Loucy (cell line): ENCODE measurements around the gene GALR2.
"Not testable (repeated sequence)": the region's sequence is repeated elsewhere in the genome, so short reads cannot be mapped to it uniquely, and the experiment has no call there.

Source experiments
- H2AFZ ChIP-seq: fragments of 200-600 bp; sonication (generic); 2 replicates; pipeline ENCODE4 v1.6.0; 2016; ENCODE audit warnings: antibody characterized with exemption, mild to moderate bottlenecking, low read length, moderate library complexity
- H3F3A ChIP-seq: fragments of 200-600 bp; 2 replicates; pipeline ENCODE4 v1.6.0; 2016; ENCODE audit warnings: antibody characterized with exemption, low read depth, mild to moderate bottlenecking
- H3K27me3 ChIP-seq: fragments of 200-600 bp; sonication (generic); 2 replicates; pipeline ENCODE4 v1.6.1; 2014; ENCODE audit warnings: low read length, mild to moderate bottlenecking; ENCODE audit not compliant: insufficient read depth, poor library complexity, severe bottlenecking
- H3K36me3 ChIP-seq: fragments of 200-600 bp; sonication (generic); 2 replicates; pipeline ENCODE4 v1.6.1; 2016; ENCODE audit warnings: low read length; ENCODE audit not compliant: insufficient read depth
- H3K4me1 ChIP-seq: fragments of 200-600 bp; sonication (generic); 2 replicates; pipeline ENCODE4 v1.5.1; 2014; ENCODE audit warnings: low read length, mild to moderate bottlenecking; ENCODE audit not compliant: insufficient read depth, poor library complexity, severe bottlenecking
- H3K4me2 ChIP-seq: fragments of 200-600 bp; sonication (generic); 2 replicates; pipeline ENCODE4 v1.6.0; 2014; ENCODE audit warnings: antibody characterized with exemption, low read length, low read depth, mild to moderate bottlenecking; ENCODE audit not compliant: poor library complexity, severe bottlenecking
- H3K4me3 ChIP-seq: fragments of 200-600 bp; sonication (generic); 2 replicates; pipeline ENCODE4 v1.5.1; 2014; ENCODE audit warnings: low read length, mild to moderate bottlenecking, mixed read lengths; ENCODE audit not compliant: poor library complexity, severe bottlenecking
- H3K79me2 ChIP-seq: fragments of 200-600 bp; sonication (generic); 2 replicates; pipeline ENCODE4 v1.6.1; 2014; ENCODE audit warnings: low read length; ENCODE audit not compliant: insufficient read depth
- H3K9ac ChIP-seq: fragments of 200-600 bp; sonication (generic); 2 replicates; pipeline ENCODE4 v1.6.0; 2014; ENCODE audit warnings: mild to moderate bottlenecking, low read depth, low read length, moderate library complexity; ENCODE audit not compliant: poor library complexity, severe bottlenecking
- H3K9me2 ChIP-seq: fragments of 200-600 bp; sonication (generic); replicated peaks from 2 replicates; pipeline ENCODE4 v1.6.1; 2016; ENCODE audit warnings: low read depth, low read length, mixed read lengths
- H3K9me3 ChIP-seq: fragments of 200-600 bp; sonication (generic); 2 replicates; pipeline ENCODE4 v1.6.1; 2014; ENCODE audit warnings: mild to moderate bottlenecking, antibody characterized with exemption, low read length, low read depth; ENCODE audit not compliant: insufficient read depth
- H4K20me1 ChIP-seq: fragments of 200-600 bp; sonication (generic); 2 replicates; pipeline ENCODE4 v1.6.0; 2014; ENCODE audit warnings: antibody characterized with exemption, low read length, mild to moderate bottlenecking; ENCODE audit not compliant: insufficient read depth, poor library complexity, severe bottlenecking
- CTCF ChIP-seq: fragments of 200-600 bp; sonication (generic); conservative IDR thresholded peaks from 2 replicates; pipeline ENCODE4 v1.5.1; 2014; ENCODE audit warnings: mild to moderate bottlenecking, antibody characterized with exemption, low read length
- EZH2phosphoT487 ChIP-seq: fragments of 200-600 bp; IDR thresholded peaks from 2 replicates; pipeline ENCODE4 v1.6.1; 2018; ENCODE audit warnings: antibody characterized with exemption, mild to moderate bottlenecking, moderate library complexity, borderline replicate concordance

GALR2 gene

GRCh38 chr17:76076146-76076764 lies 1.7 kb downstream of the GALR2 start:
- Histone ChIP-seq H4K20me1 (peaks cover 4% of the 10 kb centered on the region), H3K9ac (no peak overlapping the region), H2AFZ (no peak overlapping the region), H3K4me3 (no peak overlapping the region), H3K27me3 (no peaks in the 10 kb centered on the region), H3K4me2 (no peak overlapping the region), H3K36me3 (no peaks in the 10 kb centered on the region), H3K9me3 (no peaks in the 10 kb centered on the region), H3K4me1 (peaks cover 7% of the 10 kb centered on the region), H3K79me2 (peaks cover 16% of the 10 kb centered on the region), H3K9me2 (no peaks in the 10 kb centered on the region), H3F3A (no peaks in the 10 kb centered on the region)
- TF ChIP-seq EZH2phosphoT487, result no peak
- no peak for TF ChIP-seq CTCF

- H3K9me2 ChIP-seq, result no peaks in the 10 kb centered on the region
- no peak overlapping the region for H3K9ac ChIP-seq
- H3K27me3 ChIP-seq, result no peaks in the 10 kb centered on the region
- H3F3A ChIP-seq, result no peaks in the 10 kb centered on the region
- no peak for TF ChIP-seq EZH2phosphoT487
- no peak for TF ChIP-seq CTCF
- H4K20me1 ChIP-seq, result no peaks in the 10 kb centered on the region
- no peak overlapping the region for H2AFZ ChIP-seq
- peaks cover 9% of the 10 kb centered on the region for H3K79me2 ChIP-seq
- H3K9me3 ChIP-seq, result no peaks in the 10 kb centered on the region
- H3K4me3 ChIP-seq, result no peak overlapping the region
- no peaks in the 10 kb centered on the region for H3K36me3 ChIP-seq
- peaks cover 7% of the 10 kb centered on the region for H3K4me1 ChIP-seq
- no peak overlapping the region for H3K4me2 ChIP-seq
These were observed 2.4 kb downstream of the GALR2 start for GRCh38 chr17:76076765-76077583.

DNA sequence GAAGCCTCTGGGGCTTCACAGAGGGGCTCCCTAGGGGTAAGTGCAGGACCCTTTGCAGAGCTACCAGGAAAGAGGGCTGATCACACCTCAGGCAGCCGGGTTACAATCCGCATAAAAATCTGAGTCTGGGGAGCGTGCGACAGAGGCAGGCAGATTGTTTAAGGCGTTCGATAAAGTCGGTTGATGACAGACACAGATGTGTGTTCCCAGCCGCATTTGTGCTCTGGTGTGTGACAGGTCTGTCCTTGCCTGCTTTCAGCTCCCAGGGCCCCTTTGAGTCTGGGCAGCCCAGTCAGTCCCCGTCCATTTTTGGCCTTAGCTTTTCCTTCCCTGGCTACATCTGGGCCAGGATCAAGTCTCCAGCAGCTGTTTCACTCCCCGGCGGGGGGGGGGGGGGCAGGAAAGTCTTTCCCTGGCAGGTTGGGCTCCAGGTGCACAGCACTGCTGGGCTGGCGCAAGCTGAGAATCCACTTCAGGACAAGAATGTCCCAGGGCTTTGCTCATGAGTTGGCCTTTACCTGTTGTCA lies 3.1 kb downstream of the GALR2 start:
- Histone ChIP-seq H3K4me3 (no peak overlapping the region), H4K20me1 (no peaks in the 10 kb centered on the region), H3K9ac (no peak overlapping the region), H3K9me2 (no peaks in the 10 kb centered on the region), H3K79me2 (peaks cover 3% of the 10 kb centered on the region), H3K4me1 (peaks cover 5% of the 10 kb centered on the region), H3K4me2 (no peak overlapping the region), H3F3A (no peaks in the 10 kb centered on the region), H3K27me3 (no peaks in the 10 kb centered on the region), H3K36me3 (0 out of 2 replicates have a peak, but pooled peaks cover 4% of the 10 kb centered on the region), H2AFZ (no peak overlapping the region), H3K9me3 (no peaks in the 10 kb centered on the region)
- TF ChIP-seq CTCF, result no peak
- no peak for TF ChIP-seq EZH2phosphoT487

GRCh38 chr17:76078370-76078769 lies 3.8 kb downstream of the GALR2 start:
- H4K20me1 ChIP-seq, H3K36me3 ChIP-seq, H3K4me3 ChIP-seq, H3K9me2 ChIP-seq, H3K4me1 ChIP-seq, H3K4me2 ChIP-seq, H3K79me2 ChIP-seq, H3K27me3 ChIP-seq, H3K9me3 ChIP-seq, H2AFZ ChIP-seq, H3K9ac ChIP-seq, H3F3A ChIP-seq: not testable (repeated sequence)
